HG03064 (cell line): ENCODE measurements around the gene NUDT3.
"Not testable (repeated sequence)": the region's sequence is repeated elsewhere in the genome, so short reads cannot be mapped to it uniquely, and the experiment has no call there.

Experiments
- ATAC-seq: cut with Tn5 transposase; IDR thresholded peaks from one replicate; pipeline ENCODE4 v1.9.1; 2021; ENCODE audit warnings: low read depth; ENCODE audit not compliant: unreplicated experiment

NUDT3 gene

DNA sequence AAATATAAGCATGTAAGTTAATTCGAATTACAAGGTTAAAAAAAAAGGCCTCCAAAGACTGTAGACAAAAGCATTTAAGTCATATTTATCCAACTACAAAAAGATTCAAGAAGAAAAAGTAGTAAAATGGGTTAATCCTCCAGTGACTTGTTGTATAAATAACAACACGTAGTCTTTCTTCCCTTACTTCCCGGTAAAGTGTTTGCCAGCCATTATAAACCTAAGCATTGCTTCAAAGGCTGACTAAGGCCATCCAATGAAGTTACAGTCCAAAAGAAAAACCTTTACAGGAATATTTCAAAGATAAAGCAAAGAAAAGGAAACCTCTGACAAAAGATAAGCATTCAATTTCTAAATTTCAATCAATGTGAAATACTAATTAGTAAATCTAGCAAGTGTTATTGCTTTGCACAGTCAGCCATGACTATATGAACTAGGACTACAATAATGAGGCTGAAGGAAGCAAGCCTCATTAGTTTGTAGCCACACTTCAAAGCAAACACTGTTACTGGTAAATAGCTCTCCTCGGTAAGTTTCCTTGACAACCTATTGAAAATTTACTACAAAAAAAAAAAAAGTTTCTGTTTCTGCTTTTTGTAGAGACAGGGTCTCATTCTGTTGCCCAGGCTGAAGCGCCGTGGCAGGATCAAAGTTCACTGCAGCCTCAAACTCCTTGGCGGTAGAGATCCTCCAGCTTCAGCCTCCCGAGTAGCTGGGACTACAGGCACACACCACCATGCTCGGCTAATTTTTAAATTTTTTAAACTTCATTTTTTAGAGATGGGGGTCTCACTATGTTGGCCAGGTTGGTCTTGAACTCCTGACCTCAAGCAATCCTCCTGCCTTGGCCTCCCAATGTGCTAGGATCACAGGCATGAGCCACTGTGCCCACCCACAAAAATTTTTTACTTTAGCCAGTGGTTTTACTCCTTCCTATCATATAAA lies 46.0 kb downstream of the NUDT3 start:
- ATAC-seq, result no peak

DNA sequence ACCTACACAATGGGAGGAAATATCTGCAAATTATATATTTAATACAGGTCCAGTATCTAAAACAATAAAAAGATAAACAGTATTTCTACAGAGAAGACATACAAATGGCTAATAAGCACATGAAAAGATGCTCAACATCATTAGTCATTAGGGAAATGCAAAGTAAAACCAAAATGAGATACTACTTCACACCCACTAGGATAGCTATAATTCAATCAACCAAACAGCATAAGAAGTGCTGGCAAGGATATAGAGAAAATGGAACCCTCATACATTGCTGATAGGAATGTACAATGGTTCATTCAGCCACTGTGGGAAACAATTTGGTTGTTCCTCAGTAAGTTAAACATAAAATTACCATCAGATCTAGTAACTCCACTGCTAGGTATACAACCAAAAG lies 48.7 kb downstream of the NUDT3 start:
- ATAC-seq, result no peak

DNA sequence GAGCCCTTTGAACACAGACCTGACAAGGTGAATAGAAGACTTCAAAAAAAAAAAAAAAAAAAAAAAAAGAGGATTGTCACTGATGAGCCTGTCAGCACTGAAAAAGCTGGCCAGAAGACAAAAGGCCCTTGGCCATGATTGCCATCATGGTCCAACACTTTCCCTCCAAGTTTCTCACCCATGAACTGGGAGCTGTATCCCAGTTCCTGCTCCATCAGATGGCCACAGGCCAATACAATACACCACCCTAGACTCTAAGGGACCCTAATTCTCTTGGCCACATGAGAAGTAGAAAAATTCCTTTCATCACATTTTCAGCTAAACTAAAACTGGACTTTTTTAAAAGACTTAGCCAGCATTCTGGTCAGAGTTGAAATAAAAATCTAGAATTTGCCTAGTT lies 50.2 kb downstream of the NUDT3 start:
- no peak for ATAC-seq

DNA sequence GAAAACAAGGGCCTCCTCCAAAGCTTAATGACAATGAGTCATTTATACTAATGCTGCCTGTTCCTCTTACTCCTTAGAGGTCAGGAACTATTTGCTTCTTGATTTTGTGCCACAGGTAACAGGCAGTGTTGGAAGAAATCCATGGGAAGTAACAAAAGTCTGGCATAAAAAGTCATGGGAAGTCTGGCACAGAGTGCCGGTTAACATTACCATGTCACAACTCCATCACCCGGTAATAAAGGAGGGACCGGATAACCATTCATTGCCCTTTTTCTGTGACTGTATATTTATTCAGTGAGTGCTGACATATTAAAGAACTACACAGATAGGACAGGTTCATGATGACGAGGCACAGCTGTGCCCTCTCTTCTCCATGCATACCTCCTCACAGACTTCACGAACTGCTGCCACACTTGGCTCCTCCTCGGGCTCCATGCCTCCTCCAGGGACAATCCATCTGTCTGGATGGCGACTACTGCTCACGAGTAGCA lies 50.9 kb downstream of the NUDT3 start:
- no peak for ATAC-seq

DNA sequence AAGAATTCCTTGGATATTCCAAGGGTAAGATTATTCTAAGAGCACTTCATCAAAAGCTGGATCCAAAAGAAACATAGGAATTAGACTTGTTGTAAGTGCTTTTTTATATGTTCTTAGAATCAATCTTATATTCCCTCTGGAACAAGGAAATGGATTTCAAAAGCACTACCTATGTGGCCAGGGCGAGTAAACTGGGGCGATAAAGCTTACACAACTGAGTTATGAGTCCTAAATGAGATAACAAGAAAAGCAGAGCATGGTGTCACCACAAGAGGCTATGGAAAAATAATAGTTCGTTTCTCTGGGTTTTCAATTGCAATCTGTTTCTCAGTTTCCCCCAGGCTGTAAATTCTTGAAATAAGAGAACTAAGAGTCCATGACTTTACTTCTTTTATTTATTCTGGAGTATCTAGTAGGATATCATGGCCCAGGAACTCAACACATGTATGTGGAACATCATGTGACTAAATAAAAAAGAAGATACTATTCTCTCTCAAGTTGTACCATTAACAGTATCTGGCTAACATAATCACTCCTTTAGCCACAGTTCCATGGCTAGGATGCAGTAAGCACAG lies 51.5 kb downstream of the NUDT3 start:
- ATAC-seq, result no peak

DNA sequence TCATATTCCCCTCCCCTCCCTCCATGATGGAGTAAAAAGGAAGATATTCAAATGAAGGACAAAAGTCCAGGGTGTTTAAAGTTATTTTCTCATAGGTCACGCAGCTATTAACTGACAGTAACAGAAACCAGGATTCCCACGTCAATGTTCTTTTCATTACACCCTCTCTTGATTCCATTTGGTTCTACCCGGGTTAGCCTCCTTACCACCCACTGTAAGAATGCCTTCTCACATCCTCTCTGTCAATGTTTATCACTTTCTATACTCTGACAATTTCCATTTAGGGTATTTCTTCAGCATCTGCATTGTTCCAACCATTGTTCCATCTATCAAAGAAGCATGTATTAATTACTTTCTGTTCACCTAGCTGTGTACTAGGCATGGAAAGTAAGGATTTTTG lies 52.1 kb downstream of the NUDT3 start:
- no peak for ATAC-seq

DNA sequence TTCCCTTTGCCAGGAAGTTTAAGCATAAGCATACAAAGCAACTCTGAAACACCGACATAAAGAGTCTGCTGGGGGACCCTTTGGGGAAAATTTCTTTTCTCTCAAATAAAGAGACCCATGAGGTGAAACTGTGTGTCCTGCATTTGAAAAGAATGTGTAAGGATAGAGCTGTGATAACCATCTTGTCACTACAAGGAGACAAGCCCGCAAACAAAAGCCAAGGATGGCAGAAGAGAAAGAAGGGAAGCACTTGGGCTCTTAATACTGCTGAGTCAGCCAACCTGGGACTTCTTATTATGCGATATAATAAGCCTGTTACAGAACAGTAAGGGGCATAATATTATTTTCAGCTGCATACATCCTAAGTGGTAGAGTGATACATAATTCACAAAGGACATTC lies 52.5 kb downstream of the NUDT3 start:
- no peak for ATAC-seq

DNA sequence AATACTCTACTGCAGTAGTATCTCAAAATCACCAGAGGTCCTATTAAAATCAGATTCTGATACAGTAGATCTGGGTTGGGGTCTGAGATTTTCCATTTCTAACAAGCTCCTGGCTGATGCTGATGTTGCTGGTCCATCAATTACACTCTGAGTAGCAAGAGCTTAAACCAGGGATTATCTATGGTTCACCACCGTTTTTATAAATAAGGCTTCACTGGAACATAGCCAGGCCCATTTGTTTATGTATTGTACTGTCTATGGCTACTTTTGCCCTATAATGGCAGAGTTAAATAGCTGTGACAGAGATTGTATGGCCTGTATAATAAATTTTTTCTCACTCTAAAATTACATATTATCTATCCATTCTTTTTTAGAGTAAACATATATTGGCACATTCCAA lies 53.0 kb downstream of the NUDT3 start:
- no peak for ATAC-seq

DNA sequence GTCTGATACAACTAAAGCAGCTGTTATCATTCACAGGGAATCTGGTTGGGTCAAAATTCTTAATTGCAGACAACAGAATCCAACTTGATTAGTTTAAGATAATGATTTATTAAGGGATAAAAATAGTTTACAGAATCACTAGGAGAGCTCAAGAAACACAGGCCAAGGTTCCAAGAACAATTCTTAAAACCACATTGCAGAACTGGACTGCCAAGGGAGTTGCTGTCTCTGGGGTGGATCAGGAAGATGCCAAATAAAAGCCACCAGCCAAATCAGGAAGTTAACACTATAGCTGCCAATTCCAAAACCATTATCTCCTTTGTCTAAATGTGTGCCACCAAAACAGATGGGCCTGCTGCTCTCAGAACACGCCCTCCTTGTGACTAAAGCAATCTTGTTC lies 53.7 kb downstream of the NUDT3 start:
- no peak for ATAC-seq

DNA sequence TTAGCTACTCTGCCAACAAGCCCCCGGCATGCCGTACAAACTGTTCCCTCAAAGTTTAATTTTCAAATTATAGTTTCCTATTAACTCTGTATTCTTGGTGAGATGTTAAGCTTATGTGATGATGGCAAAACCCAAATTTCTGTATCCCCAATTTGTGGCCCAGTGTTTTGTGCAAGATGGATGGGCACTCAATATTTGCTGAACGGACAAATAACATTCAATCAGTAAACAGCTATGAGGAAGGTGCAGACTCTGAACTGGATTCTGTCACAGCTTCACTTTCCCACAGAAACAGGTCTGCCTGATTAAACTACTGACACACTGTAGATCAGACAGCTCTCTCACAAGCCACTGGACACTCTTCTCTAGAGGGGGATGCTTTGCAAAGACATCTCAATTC lies 54.1 kb downstream of the NUDT3 start:
- ATAC-seq, result no peak

DNA sequence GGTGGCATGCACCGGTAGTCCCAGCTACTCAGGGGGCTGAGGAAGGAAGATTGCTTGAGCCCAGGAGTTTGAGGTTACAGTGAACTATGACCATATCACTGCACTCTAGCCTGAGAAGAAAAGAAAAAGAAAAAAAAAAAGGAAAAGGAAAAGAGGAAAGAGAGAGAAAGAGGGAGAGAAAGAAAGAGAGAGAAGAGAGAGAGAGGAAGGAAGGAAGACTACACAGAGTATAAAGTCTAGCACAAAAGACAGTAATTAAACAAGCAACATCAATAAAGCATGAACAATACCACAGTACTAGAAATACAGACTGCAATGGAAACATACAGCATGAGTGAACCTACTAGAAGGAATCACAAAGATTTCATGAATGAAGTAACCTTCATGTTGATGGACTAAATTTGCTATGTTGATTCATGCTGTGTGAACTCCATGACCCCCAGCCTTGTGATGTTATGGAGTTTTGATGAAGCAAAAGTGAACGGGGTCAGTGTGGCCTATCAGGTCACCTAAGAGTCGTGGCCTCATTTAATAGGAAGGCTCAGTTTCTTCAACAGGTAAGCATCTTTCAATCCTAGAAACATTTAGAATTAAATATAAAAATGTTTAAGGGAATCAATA lies 57.6 kb downstream of the NUDT3 start:
- no peak for ATAC-seq

DNA sequence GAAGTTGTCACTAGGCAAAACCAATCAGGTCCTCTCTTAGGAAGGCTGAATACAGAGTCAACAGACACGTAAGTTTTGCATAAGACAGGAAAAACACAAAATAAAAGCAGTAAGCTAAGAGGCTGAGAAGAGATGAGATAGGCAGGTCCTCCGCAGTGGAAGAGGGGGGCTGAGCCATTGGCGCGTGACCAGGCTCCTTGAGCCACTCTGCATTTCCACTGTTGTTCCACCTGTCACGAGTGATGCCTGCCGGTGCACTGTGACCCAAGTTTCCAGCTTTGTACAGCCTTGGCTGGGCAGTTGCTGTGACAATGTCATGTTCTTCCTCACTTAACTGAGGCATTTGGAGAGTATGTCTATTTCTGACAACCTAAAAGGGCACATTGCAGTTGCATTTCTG lies 58.6 kb downstream of the NUDT3 start:
- ATAC-seq, result no peak

DNA sequence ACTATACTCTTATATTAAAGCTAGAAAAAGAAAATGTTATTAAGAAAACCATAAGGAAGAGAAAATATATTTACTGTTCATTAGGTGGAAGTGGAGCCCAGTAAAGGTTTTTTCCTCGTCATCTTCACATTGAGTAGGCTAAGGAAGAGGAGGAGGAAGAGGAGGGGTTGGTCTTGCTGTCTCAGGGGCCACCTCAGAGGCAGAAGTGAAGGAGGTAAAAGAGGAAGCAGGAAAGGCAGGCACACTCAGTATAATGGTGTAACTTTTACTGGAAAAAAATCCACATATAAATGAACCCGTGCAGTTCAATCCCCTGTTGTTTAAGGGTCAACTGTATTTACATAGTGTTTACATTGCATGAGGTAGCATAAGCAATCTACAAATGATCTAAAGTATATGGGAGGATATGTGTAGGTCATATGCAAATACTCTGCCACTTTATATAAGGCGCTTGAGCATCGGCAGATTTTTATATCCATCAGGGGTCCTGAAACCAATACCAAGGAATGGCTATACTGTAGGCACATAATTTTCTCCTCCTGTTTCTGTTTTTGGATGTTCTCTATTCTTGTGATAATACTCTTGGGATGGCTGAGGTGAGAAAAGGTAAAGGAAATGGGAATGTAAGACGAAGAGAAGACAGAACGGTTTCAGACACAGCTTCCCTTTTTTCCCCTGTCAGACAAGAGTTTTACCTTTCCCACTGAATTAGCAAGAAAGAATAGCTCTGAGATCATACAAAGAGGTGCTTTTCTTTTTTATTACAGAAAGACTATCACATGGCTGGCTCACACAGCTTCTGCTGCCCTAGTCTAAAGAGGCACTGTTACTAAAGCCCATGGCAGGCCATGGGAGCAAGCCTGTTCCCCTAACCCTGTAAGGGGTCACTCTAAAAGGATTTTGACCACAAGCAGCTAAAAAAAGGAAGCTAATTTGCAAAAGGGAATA lies 59.9 kb downstream of the NUDT3 start:
- no peak for ATAC-seq

DNA sequence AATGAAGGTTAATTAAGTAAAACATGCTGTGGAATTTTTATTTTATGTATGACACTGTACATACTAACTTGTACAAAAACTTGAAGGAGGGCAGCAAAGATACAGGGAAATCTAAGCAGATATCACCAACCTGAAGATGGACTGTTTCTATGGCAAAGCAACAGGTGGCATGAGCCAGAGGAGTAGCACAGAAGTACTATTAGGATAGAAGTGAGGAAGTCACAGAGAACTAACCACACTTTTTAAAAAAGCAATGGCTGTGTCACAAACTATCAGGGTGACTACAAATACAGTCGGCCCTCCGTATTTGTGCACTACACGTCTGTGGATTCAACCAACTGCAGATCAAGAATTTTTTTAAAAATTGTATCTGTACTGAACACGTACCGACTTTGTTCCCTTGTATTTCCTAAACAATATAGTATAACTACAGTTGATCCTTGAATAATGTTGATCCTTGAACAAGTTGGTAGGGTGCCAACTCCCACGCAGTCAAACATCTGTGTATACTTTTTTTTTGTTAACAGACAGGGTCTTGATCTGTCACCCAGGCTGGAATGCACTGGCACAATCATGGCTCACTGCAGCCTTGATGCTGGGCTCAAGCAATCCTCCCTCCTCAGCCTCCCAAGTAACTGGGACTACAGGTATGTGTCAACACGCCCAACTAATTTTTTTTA lies 61.0 kb downstream of the NUDT3 start:
- no peak for ATAC-seq

DNA sequence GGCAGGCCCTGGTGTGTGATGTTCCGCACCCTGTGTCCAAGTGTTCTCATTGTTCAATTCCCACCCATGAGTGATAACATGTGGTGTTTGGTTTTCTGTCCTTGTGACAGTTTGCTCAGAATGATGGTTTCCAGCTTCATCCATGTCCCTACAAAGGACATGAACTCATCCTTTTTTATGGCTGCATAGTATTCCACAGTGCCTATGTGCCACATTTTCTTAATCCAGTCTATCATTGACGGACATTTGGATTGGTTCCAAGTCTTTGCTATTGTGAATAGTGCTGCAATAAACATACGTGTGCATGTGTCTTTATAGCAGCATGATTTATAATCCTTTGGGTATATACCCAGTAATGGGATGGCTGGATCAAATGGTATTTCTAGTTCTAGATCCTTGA lies 62.7 kb downstream of the NUDT3 start:
- ATAC-seq, result not testable (repeated sequence)

DNA sequence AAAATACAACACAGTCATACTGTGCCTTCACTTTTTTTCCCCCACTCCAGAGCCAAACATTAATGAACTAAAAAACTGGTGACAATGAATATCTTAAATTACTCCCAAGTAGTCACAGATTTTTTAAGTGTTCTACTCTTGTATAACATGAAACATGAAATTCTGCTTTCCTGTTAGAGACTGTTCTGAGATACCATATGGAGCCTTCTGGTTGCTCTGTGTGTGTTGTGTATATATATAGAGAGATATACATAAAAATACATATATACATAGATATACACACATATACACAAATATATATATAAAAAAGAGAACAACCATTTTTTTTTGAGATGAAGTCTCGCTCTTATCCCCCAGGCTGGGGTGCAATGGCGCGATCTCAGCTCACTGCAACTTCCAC lies 63.5 kb downstream of the NUDT3 start:
- no peak for ATAC-seq

DNA sequence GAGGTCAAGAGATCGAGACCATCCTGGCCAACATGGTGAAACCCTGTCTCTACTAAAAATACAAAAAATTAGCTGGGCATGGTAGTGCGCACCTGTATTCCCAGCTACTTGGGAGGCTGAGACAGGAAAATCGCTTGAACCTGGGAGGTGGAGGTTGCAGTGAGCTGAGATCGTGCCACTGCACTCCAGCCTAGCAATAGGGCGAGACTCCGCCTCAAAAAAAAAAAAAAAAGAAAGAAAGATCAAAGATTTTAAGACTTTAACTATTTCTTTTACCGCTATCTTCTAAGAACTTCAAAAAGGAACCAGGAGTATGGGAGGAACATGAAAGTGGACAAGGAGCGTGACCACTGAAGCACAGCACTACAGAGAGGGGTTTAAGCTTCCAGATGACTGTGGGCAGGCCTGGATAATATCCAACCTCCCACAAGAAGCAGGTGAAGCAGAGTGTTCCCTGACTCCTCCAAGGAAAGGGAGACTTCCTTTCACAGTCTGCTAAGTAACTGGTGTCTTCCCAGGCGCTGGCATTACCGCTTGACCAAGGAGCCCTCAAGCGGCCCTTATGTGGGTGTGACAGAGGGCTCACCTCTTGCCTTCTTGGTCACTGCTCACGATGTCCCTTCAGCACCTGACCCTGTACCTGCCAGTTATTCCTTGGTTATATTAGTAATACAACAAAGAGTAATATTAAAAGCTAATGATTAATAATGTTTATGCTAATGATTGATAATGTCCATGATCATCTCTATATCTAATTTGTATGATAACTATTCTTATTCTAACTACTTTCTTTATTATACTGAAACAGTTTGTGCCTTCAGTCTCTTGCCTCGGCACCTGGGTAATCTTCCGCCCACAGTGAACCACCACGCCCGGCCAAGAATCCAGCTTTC lies 64.9 kb downstream of the NUDT3 start:
- ATAC-seq, result not testable (repeated sequence)

DNA sequence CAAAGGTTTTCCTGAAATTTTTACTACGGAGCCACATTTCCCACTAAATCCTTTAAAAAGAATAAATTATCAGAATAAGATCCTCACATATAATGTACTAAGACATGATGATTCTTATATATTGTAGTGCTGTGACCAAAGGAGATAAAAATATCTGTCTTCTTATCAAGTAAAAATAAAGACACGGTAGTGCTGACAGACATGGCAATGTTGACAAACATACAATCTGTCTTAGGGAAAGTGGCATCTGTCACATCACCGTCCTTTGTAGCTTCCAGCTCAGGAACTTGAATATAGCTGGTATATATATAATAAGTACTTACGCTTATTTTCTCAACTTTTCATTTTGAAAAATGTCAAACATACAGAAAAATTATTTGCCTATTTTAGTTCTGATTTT lies 66.8 kb downstream of the NUDT3 start:
- no peak for ATAC-seq
